Choroid plexus epithelial cell (primary cell): ENCODE data around the gene TWIST2.

Source experiments
- DNase-seq: peaks from one replicate; pipeline ENCODE4 v3.0.0-alpha.2; 2010; ENCODE audit warnings: low read depth
- H3K4me3 ChIP-seq: 2 replicates; pipeline ENCODE4 v1.5.1; 2011; ENCODE audit warnings: low read depth, mild to moderate bottlenecking, control low read depth, low read length, moderate library complexity
- CTCF ChIP-seq: conservative IDR thresholded peaks from 2 replicates; pipeline ENCODE4 v1.5.1; 2011; ENCODE audit warnings: low read depth, mild to moderate bottlenecking, control low read depth, inconsistent platforms, low read length, moderate library complexity

Gene TWIST2

DNA sequence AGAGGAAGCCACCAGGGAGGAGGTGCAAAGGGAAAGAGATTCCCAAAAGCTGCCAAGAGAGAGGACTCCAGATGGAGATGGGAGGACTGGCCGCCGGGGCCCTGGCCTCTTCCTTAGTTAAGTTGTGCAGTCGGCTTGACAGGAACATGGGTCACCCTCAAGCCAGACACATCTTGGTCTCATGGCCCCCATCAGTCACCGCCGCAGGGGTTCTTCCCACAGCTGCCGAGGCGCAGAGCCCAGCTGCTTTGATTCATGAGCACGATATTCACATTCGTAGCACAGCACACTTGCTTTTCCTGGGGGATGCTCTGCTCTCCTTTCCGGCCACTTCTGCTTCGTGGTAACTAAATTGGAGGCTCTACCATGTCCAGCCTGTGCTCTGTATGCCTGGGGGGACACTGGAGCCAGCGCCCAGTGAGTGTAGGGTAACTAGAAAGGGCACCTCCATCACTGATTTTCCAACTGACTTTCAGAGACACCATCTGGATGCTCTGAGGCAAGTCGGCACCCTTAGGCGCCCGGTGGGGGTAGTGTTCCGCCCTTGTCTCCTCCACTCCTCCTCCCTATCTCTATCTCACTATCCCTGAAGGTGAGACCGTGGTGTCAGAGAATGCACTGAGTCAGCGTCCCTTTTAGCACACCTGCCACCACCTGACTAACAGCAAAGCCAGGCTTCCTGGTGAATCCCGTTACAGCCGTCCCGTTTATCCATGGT is 13.3 kb downstream of the TWIST2 start:
- TF ChIP-seq CTCF = no peak
- DNase-seq = no peak

DNA sequence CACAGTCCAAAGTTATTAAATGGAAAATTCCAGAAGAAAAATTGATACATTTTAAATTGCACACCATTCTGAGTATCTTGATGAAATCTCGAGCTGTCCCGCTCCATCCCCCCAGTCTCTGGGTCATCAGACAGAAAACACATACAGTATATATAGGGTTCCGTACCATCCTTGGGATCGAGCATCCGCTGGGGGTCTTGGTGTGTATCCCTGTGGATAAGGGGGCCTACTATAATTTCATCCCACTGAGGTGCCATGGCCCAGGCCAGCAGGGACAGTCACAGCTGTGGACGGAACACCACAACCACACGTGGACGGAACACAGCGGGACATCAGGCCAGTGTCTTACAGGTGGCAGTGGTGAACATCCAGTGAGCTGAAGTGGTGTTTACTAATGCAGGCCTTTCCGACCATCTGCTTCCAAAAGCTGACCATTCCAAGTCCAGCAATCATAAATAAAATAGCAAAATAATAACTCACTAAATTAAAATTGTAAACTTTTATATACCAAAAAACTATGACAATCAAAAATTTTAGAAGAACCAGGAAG is 14.0 kb downstream of the TWIST2 start:
- DNase-seq = no peak
- TF ChIP-seq CTCF = no peak
- H3K4me3 ChIP-seq = no peak overlapping the region

More for the DNA sequence above, 13.3 kb downstream of the TWIST2 start:
- H3K4me3 ChIP-seq = no peak overlapping the region

GRCh38 chr2:238862701-238863100 is 14.8 kb downstream of the TWIST2 start:
- TF ChIP-seq CTCF = no peak
- no peak for DNase-seq
- no peak overlapping the region for H3K4me3 ChIP-seq

GRCh38 chr2:238863231-238863630 is 15.3 kb downstream of the TWIST2 start:
- no peak overlapping the region for H3K4me3 ChIP-seq
- no peak for TF ChIP-seq CTCF
- no peak for DNase-seq

- no peak for TF ChIP-seq CTCF
- H3K4me3 ChIP-seq = no peak overlapping the region
- no peak for DNase-seq
Measured at GRCh38 chr2:238863749-238864206, 15.9 kb downstream of the TWIST2 start.

GRCh38 chr2:238864207-238865014 is 16.5 kb downstream of the TWIST2 start:
- H3K4me3 ChIP-seq = no peak overlapping the region
- DNase-seq = peak; percentile 98
- no peak for TF ChIP-seq CTCF
